Small intestine (tissue), 7 donors: ENCODE results near the gene GCSAM. TPM values are rescaled to one million over a fixed set of nuclear protein-coding genes. Genes with fewer than 3 reads are reported as not detected.
"Not testable (repeated sequence)": the region's sequence is repeated elsewhere in the genome, so short reads cannot be mapped to it uniquely, and the experiment has no call there.

ENCODE experiments used
- DNase-seq, 2 donors: peaks; one replicate each; pipeline versions ENCODE4 v3.0.0 to v3.0.0-alpha.2; 2013
- FAIRE-seq: peaks from 2 replicates; lab custom pipeline; 2012; peaks lifted over from hg19 to GRCh38; lab: Jason Lieb, UNC
- H3K27ac ChIP-seq, 3 donors: one replicate each; pipeline ENCODE4 v1.5.1; 2013; ENCODE audit warnings: low read length in 2 of 3, mild to moderate bottlenecking in 2 of 3, control low read depth in 1 of 3, inconsistent platforms in 1 of 3, low read depth in 1 of 3, moderate library complexity in 1 of 3
- H3K27me3 ChIP-seq, 3 donors: one replicate each; pipeline ENCODE4 v1.6.1; 2013; ENCODE audit warnings: low read length in 3 of 3, inconsistent platforms in 1 of 3; ENCODE audit not compliant: control insufficient read depth in 3 of 3, insufficient read depth in 3 of 3
- H3K36me3 ChIP-seq, 3 donors: one replicate each; pipeline ENCODE4 v1.6.1; 2013; ENCODE audit warnings: low read length in 3 of 3, inconsistent platforms in 1 of 3, low read depth in 1 of 3, mild to moderate bottlenecking in 1 of 3, moderate library complexity in 1 of 3; ENCODE audit not compliant: control insufficient read depth in 3 of 3, insufficient read depth in 2 of 3
- H3K4me1 ChIP-seq, 3 donors: one replicate each; pipeline ENCODE4 v1.6.1; 2013; ENCODE audit warnings: low read length in 2 of 3, inconsistent platforms in 1 of 3, low read depth in 1 of 3, mild to moderate bottlenecking in 1 of 3, moderate library complexity in 1 of 3; ENCODE audit not compliant: control insufficient read depth in 3 of 3, insufficient read depth in 2 of 3
- H3K4me3 ChIP-seq, 3 donors: one replicate each; pipeline ENCODE4 v1.5.1; 2013; ENCODE audit warnings: low read length in 3 of 3, control low read depth in 1 of 3, inconsistent platforms in 1 of 3, low read depth in 1 of 3, mild to moderate bottlenecking in 1 of 3, moderate library complexity in 1 of 3
- H3K9me3 ChIP-seq, 2 donors: one replicate each; pipeline ENCODE4 v1.6.1; 2013; ENCODE audit warnings: low read depth in 1 of 2, low read length in 1 of 2; ENCODE audit not compliant: control insufficient read depth in 2 of 2, insufficient read depth in 1 of 2
- WGBS, 3 donors: extraction: QIAGEN DNeasy Blood & Tissue Kit; methylation state at CpG; one replicate each; pipeline ENCODE4 v1.1.7; 2013; 5-methylcytosine and 5-hydroxymethylcytosine counted together
- polyA plus RNA-seq, 4 donors: library from polyadenylated mRNA; stranded (reverse) in 3 of 4; unstranded in 1 of 4; fragments of 200-250 nt in 3 of 4; fragments of 120-200 nt in 1 of 4; gene quantifications; one replicate each; pipeline versions ENCODE4 v1.2.1 to v1.2.3, GENCODE V29; 2013
- donor health status: healthy with polysubstance abuse.
- donor health status: control.
- donor health status: control.
- donor health status: Bipolar disorder and iron deficiency.
- donor health status: healthy.

GCSAM gene
- polyA plus RNA-seq, 4 donors, result 0.54 to 4.2 (median 1.3) TPM; not detected in 1

DNA sequence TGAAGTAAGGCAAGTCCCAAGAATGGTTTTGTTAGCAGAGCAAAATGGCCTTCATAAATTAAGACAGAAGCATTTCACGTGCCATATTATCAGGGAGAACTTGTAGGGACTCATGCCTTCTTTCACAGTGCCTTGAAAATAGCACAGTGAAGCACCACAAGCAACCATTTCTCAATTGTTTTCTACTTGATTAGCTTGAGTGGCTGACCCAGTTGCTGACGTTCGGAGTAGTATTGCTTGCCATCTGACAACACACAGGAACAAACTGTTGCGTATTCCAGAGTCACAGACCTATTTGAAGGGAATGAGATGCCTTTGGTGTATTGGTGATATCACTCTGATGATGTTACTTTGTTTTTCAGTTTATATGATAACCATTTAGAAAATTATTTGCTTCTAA is 49.8 kb downstream of the GCSAM start:
- WGBS, 3 donors, result 89 to 95% (median 91%) methylated on average over 4 of the region's 4 CpGs
- Histone ChIP-seq H3K27me3 (peaks cover 0 to 2% (median 0%) of the 10 kb centered on the region in 3 donors), H3K36me3 (no peaks in the 10 kb centered on the region), H3K4me1 (peaks cover 2 to 28% (median 2%) of the 10 kb centered on the region in 3 donors), H3K27ac (no peak overlapping the region), H3K9me3 (no peaks in the 10 kb centered on the region), H3K4me3 (no peak overlapping the region)
- FAIRE-seq (no peak), DNase-seq (no peak)

DNA sequence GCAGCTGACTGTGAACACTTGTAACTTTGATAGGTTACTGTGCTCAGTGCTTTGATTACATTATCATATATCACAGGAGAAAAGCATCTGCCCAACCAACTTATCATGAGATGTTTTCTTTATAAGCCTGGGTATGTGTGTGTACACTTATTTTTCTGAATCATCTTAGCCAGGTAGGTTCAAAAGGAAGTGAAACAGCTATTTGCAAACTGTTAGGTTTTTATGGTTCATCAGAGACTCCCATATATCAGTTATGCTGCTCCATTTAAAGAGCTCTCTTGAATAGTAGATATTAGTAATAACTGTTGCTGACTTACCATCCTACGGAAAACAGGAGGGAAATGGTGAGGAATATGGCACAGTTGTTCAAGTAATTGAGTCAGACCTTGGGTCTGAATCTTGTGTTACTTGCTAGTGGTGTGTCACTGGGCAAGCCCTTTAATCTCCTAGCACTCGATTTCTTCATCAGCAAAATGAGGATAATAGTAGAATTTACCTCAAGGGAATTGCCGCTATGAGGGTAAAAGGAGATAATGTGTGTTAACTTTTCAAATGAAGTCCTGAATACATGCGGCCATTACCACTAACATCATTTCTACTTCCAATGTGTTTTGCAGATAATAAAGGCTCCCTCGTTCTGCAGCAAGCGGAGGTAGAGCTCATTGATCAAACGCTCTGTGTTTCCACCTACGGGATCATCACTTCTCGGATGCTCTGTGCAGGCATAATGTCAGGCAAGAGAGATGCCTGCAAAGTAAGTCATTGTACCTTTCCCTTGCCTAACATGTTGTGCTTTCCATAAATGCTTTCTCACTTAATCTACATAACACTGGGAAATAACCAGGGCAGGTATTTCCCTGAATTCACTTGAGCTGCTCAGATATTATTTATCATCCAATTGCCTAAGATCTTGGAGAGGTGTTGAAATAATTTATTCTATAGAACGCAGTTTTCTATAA is 54.6 kb downstream of the GCSAM start:
- peaks cover 0 to 2% (median 0%) of the 10 kb centered on the region in 3 donors for H3K27me3 ChIP-seq
- peaks cover 1 to 19% (median 2%) of the 10 kb centered on the region in 3 donors for H3K4me1 ChIP-seq
- H3K36me3 ChIP-seq, result no peaks in the 10 kb centered on the region
- WGBS, 3 donors, result 82 to 88% (median 83%) methylated on average over 10 of the region's 10 CpGs
- no peak overlapping the region for H3K27ac ChIP-seq
- DNase-seq, result no peak
- no peak for FAIRE-seq
- H3K4me3 ChIP-seq, result no peak overlapping the region
- H3K9me3 ChIP-seq, result no peaks in the 10 kb centered on the region

DNA sequence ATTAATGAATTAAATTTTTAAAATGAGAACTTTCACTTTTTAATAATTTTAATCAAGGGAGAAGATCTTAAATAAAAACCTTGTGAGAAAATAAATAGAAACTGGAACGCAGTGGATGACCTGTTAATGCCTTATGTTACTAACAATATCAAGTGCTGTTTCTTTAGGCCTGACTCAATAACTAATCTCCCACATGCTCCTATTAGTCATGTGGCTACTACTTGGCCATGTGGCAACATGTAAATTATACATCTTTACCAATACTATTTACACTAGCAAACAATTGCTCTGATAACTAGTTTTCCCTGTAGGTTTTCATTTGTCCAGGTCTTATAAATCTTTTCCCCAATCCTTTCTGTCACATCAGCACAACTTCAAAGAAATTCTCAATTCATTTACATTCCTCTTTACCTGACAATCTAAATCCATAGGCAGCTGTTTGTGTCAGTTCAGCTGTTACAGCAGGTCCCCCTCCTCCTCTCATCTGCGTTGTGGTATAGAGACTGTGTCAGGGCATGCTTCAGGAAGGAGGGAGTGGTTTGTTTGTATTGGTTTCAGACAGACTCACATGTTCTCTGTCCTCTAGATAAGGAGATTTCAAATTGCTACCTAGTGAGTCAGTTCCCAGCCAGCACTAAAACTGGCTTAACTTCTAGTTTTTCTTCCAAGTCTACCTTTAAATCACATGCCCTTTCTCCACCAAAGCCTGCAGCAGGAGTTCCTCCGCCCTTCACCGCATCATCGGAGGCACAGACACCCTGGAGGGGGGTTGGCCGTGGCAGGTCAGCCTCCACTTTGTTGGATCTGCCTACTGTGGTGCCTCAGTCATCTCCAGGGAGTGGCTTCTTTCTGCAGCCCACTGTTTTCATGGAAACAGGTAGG is 58.2 kb downstream of the GCSAM start:
- peak overlapping the region in 2 of 3 donors; percentile 16 to 20 for H3K4me3 ChIP-seq
- no peak for FAIRE-seq
- peaks cover 0 to 2% (median 0%) of the 10 kb centered on the region in 3 donors for H3K27me3 ChIP-seq
- DNase-seq, result peak; percentile 94
- peaks cover 1 to 19% (median 2%) of the 10 kb centered on the region in 3 donors for H3K4me1 ChIP-seq
- H3K36me3 ChIP-seq, result no peaks in the 10 kb centered on the region
- peak overlapping the region; percentile 68 to 98 (median 80) for H3K27ac ChIP-seq
- 11 to 45% (median 25%) methylated on average over 6 of the region's 6 CpGs for WGBS, 3 donors
- no peaks in the 10 kb centered on the region for H3K9me3 ChIP-seq

DNA sequence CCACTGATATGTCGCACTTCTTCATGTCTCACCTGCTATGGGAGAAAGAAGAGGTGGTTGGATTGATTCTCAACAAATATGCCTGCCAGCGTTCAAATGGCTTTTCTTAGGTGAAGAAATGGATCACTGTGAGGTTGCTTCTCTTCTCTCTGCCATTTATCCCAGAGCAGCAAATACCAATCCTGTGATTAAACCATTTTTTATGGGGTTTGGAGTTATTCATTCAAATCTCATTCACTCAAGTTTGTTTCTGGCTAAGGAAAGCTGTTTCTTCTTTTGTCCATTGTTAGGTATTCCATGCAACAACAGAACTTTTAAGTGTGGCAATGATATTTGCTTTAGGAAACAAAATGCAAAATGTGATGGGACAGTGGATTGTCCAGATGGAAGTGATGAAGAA is 59.0 kb downstream of the GCSAM start:
- FAIRE-seq (no peak), DNase-seq (no peak)
- Histone ChIP-seq H3K4me1 (peaks cover 1 to 19% (median 2%) of the 10 kb centered on the region in 3 donors), H3K27ac (peak overlapping the region in 2 of 3 donors; percentile 14 to 98), H3K4me3 (no peak overlapping the region), H3K9me3 (no peaks in the 10 kb centered on the region), H3K27me3 (peaks cover 0 to 2% (median 0%) of the 10 kb centered on the region in 3 donors), H3K36me3 (no peaks in the 10 kb centered on the region)
- 90 to 95% (median 93%) methylated on average over 2 of the region's 2 CpGs for WGBS, 3 donors

DNA sequence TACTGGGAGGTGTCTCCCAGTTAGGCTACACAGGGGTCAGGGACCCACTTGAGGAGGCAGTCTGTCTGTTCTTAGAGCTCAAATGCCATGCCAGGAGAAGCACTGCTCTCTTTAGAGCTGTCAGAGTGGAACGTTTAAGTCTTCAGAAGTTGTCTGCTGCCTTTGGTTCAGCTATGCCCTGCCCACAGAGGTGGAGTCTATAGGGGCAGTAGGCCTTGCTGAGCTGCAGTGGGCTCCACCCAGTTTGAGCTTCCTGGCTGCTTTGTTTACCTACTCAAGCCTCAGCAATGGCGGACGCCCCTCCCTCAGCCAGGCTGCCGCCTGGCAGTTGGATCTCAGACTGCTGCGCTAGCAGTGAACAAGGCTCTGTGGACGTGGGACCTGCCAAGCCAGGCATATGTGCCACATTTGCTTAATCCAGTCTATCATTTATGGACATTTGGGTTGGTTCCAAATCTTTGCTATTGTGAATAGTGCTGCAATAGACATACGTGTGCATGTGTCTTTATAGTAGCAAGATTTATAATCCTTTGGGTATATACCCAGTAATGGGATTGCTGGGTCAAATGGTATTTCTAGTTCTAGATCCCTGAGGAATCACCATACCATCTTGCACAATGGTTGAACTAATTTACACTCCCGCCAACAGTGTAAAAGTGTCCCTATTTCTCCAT is 60.5 kb downstream of the GCSAM start:
- peak in 1 of 2 donors; percentile 45 for DNase-seq
- Histone ChIP-seq H3K4me1 (peaks cover 1 to 19% (median 2%) of the 10 kb centered on the region in 3 donors), H3K27ac (peak overlapping the region in 1 of 3 donors; percentile 58)
- FAIRE-seq, H3K36me3 ChIP-seq, H3K9me3 ChIP-seq, H3K27me3 ChIP-seq, H3K4me3 ChIP-seq: not testable (repeated sequence)
- WGBS, 3 donors, result 26 to 52% (median 31%) methylated on average over 8 of the region's 8 CpGs

Other genes with a start within 250 kb of the GCSAM start
- gene ABHD10, start 154.2 kb downstream of the GCSAM start, polyA plus RNA-seq, result 10 to 100 TPM in 3 of 4 donors, 1 to 10 TPM in 1; 10.0 to 32.9 (median 15.3) TPM
- 1 to 10 TPM in 2 of 4 donors, not detected in 2; 1.4 to 2.7 TPM for gene TAGLN3, start 134.3 kb downstream of the GCSAM start, polyA plus RNA-seq
- gene TMPRSS7, start 98.5 kb downstream of the GCSAM start, polyA plus RNA-seq, result under 1 TPM in 3 of 4 donors, not detected in 1; 0.22 to 0.81 (median 0.31) TPM
- 10 to 100 TPM in 1 of 4 donors, 1 to 10 TPM in 3; 3.8 to 20.1 (median 5.2) TPM for gene C3orf52, start 46.9 kb downstream of the GCSAM start, polyA plus RNA-seq
- under 1 TPM in 2 of 4 donors, not detected in 2; 0.06 to 0.18 TPM for gene SLC9C1, start 161.0 kb upstream of the GCSAM start, polyA plus RNA-seq
- gene CD200, start 199.9 kb upstream of the GCSAM start, polyA plus RNA-seq, result 1 to 10 TPM in 3 of 4 donors, not detected in 1; 1.1 to 9.6 (median 7.9) TPM